Endothelial cell of umbilical vein (primary cell): ENCODE measurements around the gene CFAP46. TPM values are rescaled to one million over a fixed set of nuclear protein-coding genes. Genes with fewer than 3 reads are reported as not detected.
"Not testable (repeated sequence)": the region's sequence is repeated elsewhere in the genome, so short reads cannot be mapped to it uniquely, and the experiment has no call there.

Experiments used
- BruUV-seq: library from RNA; stranded (reverse); fragments of 400-500 nt; replicated peaks from 2 replicates; lab custom pipeline; 2021; lab: Mats Ljungman, UMichigan
- CTCF ChIA-PET: fragments of 300-600, 350-600 bp; sonication (Branson Sonifier 250); formaldehyde crosslinking; loops from one replicate; lab custom pipeline; 2021; ENCODE audit warnings: antibody characterized with exemption, inconsistent platforms; lab: Charles Lee
- POLR2A ChIA-PET: fragments of 300-600, 350-600 bp; sonication (Branson Sonifier 250); formaldehyde crosslinking; loops from one replicate; lab custom pipeline; 2021; ENCODE audit warnings: antibody characterized with exemption, inconsistent platforms; lab: Charles Lee
- DNase-seq: peaks from one replicate; pipeline ENCODE4 v3.0.0-alpha.2; 2011; ENCODE audit warnings: low read depth, low spot score
- FAIRE-seq: peaks from 2 replicates; lab custom pipeline; 2011; peaks lifted over from hg19 to GRCh38; lab: Jason Lieb, UNC
- H2AFZ ChIP-seq: 2 replicates; pipeline ENCODE4 v1.6.0; 2012; ENCODE audit warnings: low read depth, low read length, control low read depth, inconsistent platforms
- H3K27ac ChIP-seq: 2 replicates; pipeline ENCODE4 v1.5.1; 2011; ENCODE audit warnings: low read depth, mild to moderate bottlenecking, control low read depth, low read length, moderate library complexity; ENCODE audit not compliant: insufficient read depth
- H3K27me3 ChIP-seq, 2 experiments: 2 replicates each; pipeline versions ENCODE4 v1.6.0 to v1.6.1; 2011; ENCODE audit warnings: low read length in 2 of 2, mixed read lengths in 1 of 2; ENCODE audit not compliant: control insufficient read depth in 2 of 2, insufficient read depth in 2 of 2
- H3K36me3 ChIP-seq, 2 experiments: 2 replicates in 1 of 2; 3 replicates in 1 of 2; pipeline ENCODE4 v1.5.1; 2011; ENCODE audit warnings: low read length in 2 of 2, mild to moderate bottlenecking in 1 of 2, moderate library complexity in 1 of 2; ENCODE audit not compliant: control insufficient read depth in 2 of 2, insufficient read depth in 2 of 2; ENCODE audit errors: extremely low read depth in 1 of 2
- H3K4me1 ChIP-seq: 3 replicates; pipeline ENCODE4 v1.5.1; 2011; ENCODE audit warnings: mild to moderate bottlenecking, low read length; ENCODE audit not compliant: control insufficient read depth, insufficient read depth; ENCODE audit errors: extremely low read depth
- H3K4me2 ChIP-seq: 2 replicates; pipeline ENCODE4 v1.6.1; 2011; ENCODE audit warnings: low read length, control low read depth, mixed read lengths; ENCODE audit not compliant: insufficient read depth
- H3K4me3 ChIP-seq, 3 experiments: fragments of 200-600 bp in 1 of 3; sonication (generic), shearing (Covaris generic) in 1 of 3; replicated peaks in 1 of 3; 2 replicates each; pipeline ENCODE4 v1.5.1; 2011 to 2016; ENCODE audit warnings: control low read depth in 3 of 3, low read length in 3 of 3, mild to moderate bottlenecking in 2 of 3, inconsistent platforms in 1 of 3, low read depth in 1 of 3, moderate library complexity in 1 of 3; ENCODE audit not compliant: insufficient read depth in 1 of 3
- H3K79me2 ChIP-seq: 2 replicates; pipeline ENCODE4 v1.6.0; 2012; ENCODE audit warnings: low read length, inconsistent platforms; ENCODE audit not compliant: control insufficient read depth, insufficient read depth
- H3K9ac ChIP-seq: replicated peaks from 2 replicates; pipeline ENCODE3; 2011; ENCODE audit warnings: low read length, control low read depth; ENCODE audit not compliant: insufficient read depth; ENCODE audit errors: extremely low read depth
- H3K9me1 ChIP-seq: replicated peaks from 3 replicates; pipeline ENCODE4 v1.6.0; 2011; ENCODE audit warnings: mild to moderate bottlenecking, low read length; ENCODE audit not compliant: control insufficient read depth, insufficient read depth; ENCODE audit errors: extremely low read depth
- H3K9me3 ChIP-seq: replicated peaks from 2 replicates; pipeline ENCODE4 v1.5.1; 2012; ENCODE audit warnings: low read length, inconsistent platforms; ENCODE audit not compliant: control insufficient read depth, insufficient read depth
- H4K20me1 ChIP-seq: replicated peaks from 2 replicates; pipeline ENCODE3; 2011; ENCODE audit warnings: mild to moderate bottlenecking, low read length; ENCODE audit not compliant: control insufficient read depth, insufficient read depth; ENCODE audit errors: extremely low read depth
- CTCF ChIP-seq, 2 donors: IDR thresholded peaks; 1 replicate in 1 of 2; 2 replicates in 1 of 2; pipeline ENCODE4 v1.5.1; 2011; ENCODE audit warnings: low read length in 2 of 2, mild to moderate bottlenecking in 2 of 2, moderate library complexity in 2 of 2, control low read depth in 1 of 2, inconsistent platforms in 1 of 2, low read depth in 1 of 2; ENCODE audit not compliant: insufficient read depth in 1 of 2; ENCODE audit errors: extremely low read depth in 1 of 2
- EZH2 ChIP-seq: IDR thresholded peaks from 2 replicates; pipeline ENCODE4 v1.6.1; 2012; ENCODE audit warnings: borderline replicate concordance, low read depth, mild to moderate bottlenecking, moderate library complexity, low read length, inconsistent platforms; ENCODE audit not compliant: severe bottlenecking
- FOS ChIP-seq: IDR thresholded peaks from 2 replicates; pipeline ENCODE4 v1.6.1; 2011; ENCODE audit warnings: mild to moderate bottlenecking, low read length, moderate library complexity, borderline replicate concordance; ENCODE audit not compliant: insufficient read depth
- GATA2 ChIP-seq: IDR thresholded peaks from 2 replicates; pipeline ENCODE4 v1.7.0; 2011; ENCODE audit warnings: low read depth, mild to moderate bottlenecking, moderate library complexity, mixed read lengths, low read length; ENCODE audit not compliant: insufficient read length, insufficient read depth
- JUN ChIP-seq: IDR thresholded peaks from 2 replicates; pipeline ENCODE4 v1.6.1; 2011; ENCODE audit warnings: borderline replicate concordance, low read depth; ENCODE audit not compliant: insufficient read length, insufficient read depth
- MYC ChIP-seq: IDR thresholded peaks from one replicate; pipeline ENCODE4 v1.6.1; 2011; ENCODE audit warnings: mild to moderate bottlenecking, low read depth, low read length
- POLR2A ChIP-seq: IDR thresholded peaks from 2 replicates; pipeline ENCODE4 v1.6.1; 2012; ENCODE audit warnings: low read depth, mild to moderate bottlenecking, control low read depth, low read length
- POLR2AphosphoS5 ChIP-seq: IDR thresholded peaks from 2 replicates; pipeline ENCODE4 v1.6.1; 2012; ENCODE audit warnings: low read depth, mild to moderate bottlenecking, control low read depth, low read length, moderate library complexity; ENCODE audit not compliant: insufficient read depth
- dilution Hi-C: fragments of 300-500 bp; cut with MboI; formaldehyde crosslinking; loops from one replicate; pipeline ENCODE4 v1.15.0; 2019; ENCODE audit warnings: low sequenced_read_pairs; ENCODE audit not compliant: extremely low pct_ligation_motif_present
- intact Hi-C: fragments of 100-400 bp; cut with micrococcal nuclease; formaldehyde crosslinking; loops from one replicate; pipeline ENCODE4 v1.10.0; 2022
- polyA plus RNA-seq, 4 experiments: library from polyadenylated mRNA; depleted of rRNA in 3 of 4; stranded (reverse) in 3 of 4; unstranded in 1 of 4; fragments of >200 nt; gene quantifications; 2 replicates each; pipeline versions ENCODE4 v1.2.1 to v1.2.3, GENCODE V29; 2011 to 2012; ENCODE audit warnings: missing spikeins in 1 of 4
- total RNA-seq: library from RNA; stranded (reverse); gene quantifications from 2 replicates; pipeline ENCODE4 v1.2.3, GENCODE V29; 2021
- TF ChIP-seq, protein P1 (sequence below): IDR thresholded peaks from 2 replicates; pipeline ENCODE4 v1.6.1; 2011; ENCODE audit not compliant: insufficient read depth, insufficient read length

Gene CFAP46
- total and polyA plus RNA-seq, 2 donors (not counting 3 experiments of a cell fraction or from before 2014, with no cell fraction given) = 0.75 to 0.98 TPM

DNA sequence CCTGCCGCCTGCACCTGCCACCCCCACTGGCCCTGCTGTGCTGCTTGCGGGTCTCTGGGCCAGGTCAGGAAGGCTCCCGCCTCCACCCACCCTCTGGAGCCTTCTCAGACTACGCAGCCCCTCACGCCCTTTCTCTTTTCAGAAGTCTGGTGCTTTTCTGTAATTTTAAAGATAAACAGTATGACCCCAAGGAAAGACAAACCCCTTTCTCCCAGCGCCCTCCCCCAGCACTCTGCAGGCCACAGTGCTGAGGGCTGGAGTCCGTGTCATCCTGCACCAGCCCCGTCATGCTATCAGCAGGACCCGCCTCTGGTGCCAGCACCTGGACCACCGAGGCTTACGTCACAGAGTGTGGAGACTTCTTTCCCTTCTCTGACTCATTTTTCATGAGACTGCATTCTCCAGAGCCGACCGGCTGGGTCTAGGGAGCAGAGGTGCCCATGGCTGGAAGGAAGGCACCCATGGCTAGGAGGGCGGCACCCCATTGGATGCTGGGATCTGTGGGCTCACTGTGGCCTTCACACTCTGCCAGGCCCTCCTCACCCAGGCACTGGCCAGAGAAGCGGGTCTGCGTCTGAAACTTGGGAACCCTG, 53.4 kb downstream of the CFAP46 start:
- Histone ChIP-seq H3K4me3 (no peak overlapping the region), H3K27ac (no peak overlapping the region), H3K4me2 (no peak overlapping the region), H3K79me2 (no peaks in the 10 kb centered on the region), H2AFZ (no peak overlapping the region), H3K4me1 (no peaks in the 10 kb centered on the region), H3K9me1 (no peaks in the 10 kb centered on the region), H3K9me3 (no peaks in the 10 kb centered on the region), H3K36me3 (no peaks in the 10 kb centered on the region), H3K9ac (no peak overlapping the region), H3K27me3 (no peaks in the 10 kb centered on the region), H4K20me1 (no peaks in the 10 kb centered on the region)
- TF ChIP-seq JUN (no peak), GATA2 (no peak), POLR2A (no peak), CTCF (IDR thresholded peaks at IDR 0.05; ENCODE audit: extremely low read depth in 1 of 2, insufficient read depth in 1 of 2, low read depth in 1 of 2, low read length in 2 of 2) (no peak), MYC (no peak), EZH2 (no peak), POLR2AphosphoS5 (no peak), FOS (no peak)
- TF ChIP-seq, protein P1, sequence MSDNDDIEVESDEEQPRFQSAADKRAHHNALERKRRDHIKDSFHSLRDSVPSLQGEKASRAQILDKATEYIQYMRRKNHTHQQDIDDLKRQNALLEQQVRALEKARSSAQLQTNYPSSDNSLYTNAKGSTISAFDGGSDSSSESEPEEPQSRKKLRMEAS = no peak
- BruUV-seq = no TSS peak
- ChIA-PET CTCF (no interaction called here), POLR2A (no interaction called here)
- dilution Hi-C loops (no loop called here), intact Hi-C loops (no loop called here)
- no peak for DNase-seq
- FAIRE-seq = no peak

GRCh38 chr10:132888446-132888845, 53.9 kb downstream of the CFAP46 start:
- H3K9me1 ChIP-seq, H3K79me2 ChIP-seq, H3K4me1 ChIP-seq, BruUV-seq, intact Hi-C loops, H3K27ac ChIP-seq, H3K4me3 ChIP-seq, dilution Hi-C loops, H4K20me1 ChIP-seq, H3K4me2 ChIP-seq, POLR2A ChIA-PET, H3K9me3 ChIP-seq, H2AFZ ChIP-seq, FAIRE-seq, H3K36me3 ChIP-seq, H3K27me3 ChIP-seq, DNase-seq, CTCF ChIA-PET, H3K9ac ChIP-seq: not testable (repeated sequence)
